H1 (cell line): ENCODE data around the gene RGCC. TPM values are rescaled to one million over a fixed set of nuclear protein-coding genes. Genes with fewer than 3 reads are reported as not detected.

Source experiments
- SIN3A ChIP-seq, 2 experiments: IDR thresholded peaks in 1 of 2; conservative IDR thresholded peaks in 1 of 2; 2 replicates each; pipeline ENCODE4 v1.6.1; 2011 to 2012; ENCODE audit warnings: low read length in 2 of 2, improper control_type of control experiment in 1 of 2, low read depth in 1 of 2, mild to moderate bottlenecking in 1 of 2
- SP1 ChIP-seq: IDR thresholded peaks from 2 replicates; pipeline ENCODE4 v1.6.1; 2011; ENCODE audit warnings: low read depth, low read length
- SP2 ChIP-seq: IDR thresholded peaks from 2 replicates; pipeline ENCODE4 v1.6.1; 2012; ENCODE audit warnings: mild to moderate bottlenecking, low read length, inconsistent platforms
- USF2 ChIP-seq: IDR thresholded peaks from 2 replicates; pipeline ENCODE4 v1.6.1; 2011; ENCODE audit warnings: low read length, improper control_type of control experiment
- YY1 ChIP-seq: IDR thresholded peaks from 2 replicates; pipeline ENCODE4 v1.6.1; 2011; ENCODE audit warnings: low read depth, mild to moderate bottlenecking, low read length
- polyA plus RNA-seq, 7 experiments: library from polyadenylated mRNA; depleted of rRNA in 3 of 7; stranded (reverse) in 5 of 7; unstranded in 2 of 7; fragments of >200 nt in 5 of 7; fragments of 200-250 nt in 2 of 7; gene quantifications; 1 replicate in 5 of 7; 2 replicates in 1 of 7; 4 replicates in 1 of 7; pipeline versions ENCODE4 v1.2.1 to v1.2.3, GENCODE V29; 2011 to 2013; ENCODE audit warnings: missing spikeins in 2 of 7, mixed read lengths in 2 of 7
- total RNA-seq: library from RNA; stranded (reverse); fragmentation: NEBNext Ultra II Directional; extraction: Animal tissue kit (Norgen Biotek cat#: 25700); gene quantifications from 2 replicates; pipeline ENCODE4 v1.2.1, GENCODE V29; 2021

The RGCC gene
- total and polyA plus RNA-seq, 2 of the 8 experiments (the other 6 are each of a cell fraction or from before 2014, with no cell fraction given): 0.41 TPM; not detected in 1

GRCh38 chr13:41460930-41461329 is 3.6 kb downstream of the RGCC start (continued):
- TF ChIP-seq SP2 (no peak), YY1 (no peak), SP1 (no peak), USF2 (no peak), SIN3A (conservative IDR thresholded peaks at IDR 0.05 in 1 of 2, IDR thresholded peaks at IDR 0.05 in 1 of 2; ENCODE audit: low read depth in 1 of 2, low read length in 2 of 2) (no peak)
